ENCODE results near the gene NCOR1. TPM values are rescaled to one million over a fixed set of nuclear protein-coding genes. Genes with fewer than 3 reads are reported as not detected.

The NCOR1 gene
- polyA plus RNA-seq, 1 of the 3 experiments (the other 2 are of a cell fraction): 42.1 TPM

DNA sequence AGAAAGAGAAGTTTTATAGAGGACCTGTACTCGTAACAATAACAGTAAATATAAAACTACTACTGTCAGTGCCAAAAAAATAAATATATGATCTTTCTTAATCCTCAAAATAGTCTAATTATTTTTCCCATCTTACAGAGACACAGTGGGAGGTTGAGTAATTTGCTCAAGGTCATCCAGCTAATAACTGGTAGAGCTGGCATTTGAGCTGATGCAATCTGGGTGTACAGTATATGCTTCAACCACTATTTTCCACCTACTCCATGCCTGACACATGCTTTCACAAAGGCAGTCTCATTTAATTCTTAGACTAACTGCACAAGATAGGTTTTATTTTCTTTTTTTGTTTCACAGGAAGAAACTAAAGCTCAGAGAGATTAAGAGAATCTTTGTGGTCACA lies 35.3 kb upstream of the NCOR1 start:
- Histone ChIP-seq H3K27me3 (ENCODE audit: insufficient read depth) (no peaks in the 10 kb centered on the region), H3K4me3 (ENCODE audit: low read depth in 2 of 2, low read length in 1 of 2) (no peak overlapping the region), H3K4me1 (ENCODE audit: control insufficient read depth in 1 of 2, insufficient read depth in 2 of 2, low read depth in 1 of 2, low read length in 1 of 2) (no peaks in the 10 kb centered on the region), H2AFZ (ENCODE audit: low read depth) (no peak overlapping the region), H3K9me2 (no peaks in the 10 kb centered on the region), H4K20me1 (ENCODE audit: insufficient read depth) (no peaks in the 10 kb centered on the region), H3K79me2 (ENCODE audit: insufficient read depth) (no peaks in the 10 kb centered on the region), H3K36me3 (replicated peaks in 1 of 2; ENCODE audit: control insufficient read depth in 1 of 2, insufficient read depth in 2 of 2, low read length in 1 of 2) (no peaks in the 10 kb centered on the region), H3K9me3 (no peaks in the 10 kb centered on the region), H3F3A (replicated peaks; ENCODE audit: insufficient read depth) (no peaks in the 10 kb centered on the region), H3K27ac (ENCODE audit: low read depth in 2 of 2, low read length in 1 of 2) (no peak overlapping the region; a peak in 1 of 4 replicates), H3K9ac (no peak overlapping the region), H3K4me2 (no peak overlapping the region)
- no peak for DNase-seq
- WGBS (ENCODE audit: low lambda C conversion rate): 97% methylated on average over 1 of the region's 1 CpG
- CTCF ChIA-PET: no interaction called here
- TF ChIP-seq, protein P1, sequence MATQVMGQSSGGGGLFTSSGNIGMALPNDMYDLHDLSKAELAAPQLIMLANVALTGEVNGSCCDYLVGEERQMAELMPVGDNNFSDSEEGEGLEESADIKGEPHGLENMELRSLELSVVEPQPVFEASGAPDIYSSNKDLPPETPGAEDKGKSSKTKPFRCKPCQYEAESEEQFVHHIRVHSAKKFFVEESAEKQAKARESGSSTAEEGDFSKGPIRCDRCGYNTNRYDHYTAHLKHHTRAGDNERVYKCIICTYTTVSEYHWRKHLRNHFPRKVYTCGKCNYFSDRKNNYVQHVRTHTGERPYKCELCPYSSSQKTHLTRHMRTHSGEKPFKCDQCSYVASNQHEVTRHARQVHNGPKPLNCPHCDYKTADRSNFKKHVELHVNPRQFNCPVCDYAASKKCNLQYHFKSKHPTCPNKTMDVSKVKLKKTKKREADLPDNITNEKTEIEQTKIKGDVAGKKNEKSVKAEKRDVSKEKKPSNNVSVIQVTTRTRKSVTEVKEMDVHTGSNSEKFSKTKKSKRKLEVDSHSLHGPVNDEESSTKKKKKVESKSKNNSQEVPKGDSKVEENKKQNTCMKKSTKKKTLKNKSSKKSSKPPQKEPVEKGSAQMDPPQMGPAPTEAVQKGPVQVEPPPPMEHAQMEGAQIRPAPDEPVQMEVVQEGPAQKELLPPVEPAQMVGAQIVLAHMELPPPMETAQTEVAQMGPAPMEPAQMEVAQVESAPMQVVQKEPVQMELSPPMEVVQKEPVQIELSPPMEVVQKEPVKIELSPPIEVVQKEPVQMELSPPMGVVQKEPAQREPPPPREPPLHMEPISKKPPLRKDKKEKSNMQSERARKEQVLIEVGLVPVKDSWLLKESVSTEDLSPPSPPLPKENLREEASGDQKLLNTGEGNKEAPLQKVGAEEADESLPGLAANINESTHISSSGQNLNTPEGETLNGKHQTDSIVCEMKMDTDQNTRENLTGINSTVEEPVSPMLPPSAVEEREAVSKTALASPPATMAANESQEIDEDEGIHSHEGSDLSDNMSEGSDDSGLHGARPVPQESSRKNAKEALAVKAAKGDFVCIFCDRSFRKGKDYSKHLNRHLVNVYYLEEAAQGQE (IDR thresholded peaks at IDR 0.05; ENCODE audit: low read depth, low read length): no peak
- TF ChIP-seq SIN3A (IDR thresholded peaks at IDR 0.05; ENCODE audit: borderline replicate concordance, low read depth, low read length) (no peak), RFX5 (IDR thresholded peaks at IDR 0.05; ENCODE audit: low read length) (no peak), RCOR1 (IDR thresholded peaks at IDR 0.05; ENCODE audit: low read length) (no peak), TAF1 (IDR thresholded peaks at IDR 0.05; ENCODE audit: borderline replicate concordance, low read depth, low read length) (no peak), TCF12 (IDR thresholded peaks at IDR 0.05) (no peak)
- POLR2A ChIA-PET: no interaction called here

GRCh38 chr17:16247586-16247984 lies 32.3 kb upstream of the NCOR1 start:
- Histone ChIP-seq H3K27me3 (ENCODE audit: insufficient read depth) (no peaks in the 10 kb centered on the region), H4K20me1 (ENCODE audit: insufficient read depth) (no peaks in the 10 kb centered on the region), H3K9me3 (no peaks in the 10 kb centered on the region), H3K79me2 (ENCODE audit: insufficient read depth) (0 out of 2 replicates have a peak, but pooled peaks cover 4% of the 10 kb centered on the region), H3K27ac (ENCODE audit: low read depth in 2 of 2, low read length in 1 of 2) (no peak overlapping the region), H3F3A (replicated peaks; ENCODE audit: insufficient read depth) (no peaks in the 10 kb centered on the region), H3K36me3 (replicated peaks in 1 of 2; ENCODE audit: control insufficient read depth in 1 of 2, insufficient read depth in 2 of 2, low read length in 1 of 2) (no peaks in the 10 kb centered on the region), H3K4me3 (ENCODE audit: low read depth in 2 of 2, low read length in 1 of 2) (no peak overlapping the region), H3K4me1 (ENCODE audit: control insufficient read depth in 1 of 2, insufficient read depth in 2 of 2, low read depth in 1 of 2, low read length in 1 of 2) (peaks cover 0 to 2% of the 10 kb centered on the region in 2 experiments; a peak in 1 of 4 replicates), H3K9me2 (no peaks in the 10 kb centered on the region), H3K9ac (no peak overlapping the region), H3K4me2 (no peak overlapping the region), H2AFZ (ENCODE audit: low read depth) (no peak overlapping the region)
- ChIA-PET CTCF (interaction anchor here (0.7 kb wide), 1 partner anchor 116 kb away, joined by 4 read pairs; no protein-coding TSS in a partner anchor), POLR2A (no interaction called here)
- no peak for DNase-seq
- 97% methylated on average over 7 of the region's 7 CpGs for WGBS (ENCODE audit: low lambda C conversion rate)
- TF ChIP-seq ELF1 (IDR thresholded peaks at IDR 0.05) (no peak), RFX5 (IDR thresholded peaks at IDR 0.05; ENCODE audit: low read length) (no peak), USF2 (IDR thresholded peaks at IDR 0.05; ENCODE audit: borderline replicate concordance, low read depth, low read length) (no peak), PBX3 (IDR thresholded peaks at IDR 0.05) (no peak), RXRA (IDR thresholded peaks at IDR 0.05; ENCODE audit: borderline replicate concordance, low read depth) (no peak), POLR2AphosphoS5 (IDR thresholded peaks at IDR 0.05; ENCODE audit: low read depth, low read length) (no peak), RAD21 (IDR thresholded peaks at IDR 0.05; ENCODE audit: low read length) (no peak), CHD2 (IDR thresholded peaks at IDR 0.05; ENCODE audit: low read length, partially characterized antibody) (no peak), TAF1 (IDR thresholded peaks at IDR 0.05; ENCODE audit: borderline replicate concordance, low read depth, low read length) (no peak), GATA2 (CRISPR knock-in tag; IDR thresholded peaks at IDR 0.05) (no peak), FOXM1 (IDR thresholded peaks at IDR 0.05; ENCODE audit: low read depth) (no peak), RCOR1 (IDR thresholded peaks at IDR 0.05; ENCODE audit: low read length) (no peak), EP300 (IDR thresholded peaks at IDR 0.05; ENCODE audit: borderline replicate concordance in 1 of 2, low read depth in 1 of 2, low read length in 1 of 2) (no peak), YY1 (IDR thresholded peaks at IDR 0.05; ENCODE audit: low read depth) (no peak), EZH2phosphoT487 (IDR thresholded peaks at IDR 0.05; ENCODE audit: borderline replicate concordance, low read depth) (no peak)
- TF ChIP-seq, protein P2, sequence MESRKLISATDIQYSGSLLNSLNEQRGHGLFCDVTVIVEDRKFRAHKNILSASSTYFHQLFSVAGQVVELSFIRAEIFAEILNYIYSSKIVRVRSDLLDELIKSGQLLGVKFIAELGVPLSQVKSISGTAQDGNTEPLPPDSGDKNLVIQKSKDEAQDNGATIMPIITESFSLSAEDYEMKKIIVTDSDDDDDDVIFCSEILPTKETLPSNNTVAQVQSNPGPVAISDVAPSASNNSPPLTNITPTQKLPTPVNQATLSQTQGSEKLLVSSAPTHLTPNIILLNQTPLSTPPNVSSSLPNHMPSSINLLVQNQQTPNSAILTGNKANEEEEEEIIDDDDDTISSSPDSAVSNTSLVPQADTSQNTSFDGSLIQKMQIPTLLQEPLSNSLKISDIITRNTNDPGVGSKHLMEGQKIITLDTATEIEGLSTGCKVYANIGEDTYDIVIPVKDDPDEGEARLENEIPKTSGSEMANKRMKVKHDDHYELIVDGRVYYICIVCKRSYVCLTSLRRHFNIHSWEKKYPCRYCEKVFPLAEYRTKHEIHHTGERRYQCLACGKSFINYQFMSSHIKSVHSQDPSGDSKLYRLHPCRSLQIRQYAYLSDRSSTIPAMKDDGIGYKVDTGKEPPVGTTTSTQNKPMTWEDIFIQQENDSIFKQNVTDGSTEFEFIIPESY (IDR thresholded peaks at IDR 0.05; ENCODE audit: borderline replicate concordance, low read depth): no peak
- TF ChIP-seq, protein P3, sequence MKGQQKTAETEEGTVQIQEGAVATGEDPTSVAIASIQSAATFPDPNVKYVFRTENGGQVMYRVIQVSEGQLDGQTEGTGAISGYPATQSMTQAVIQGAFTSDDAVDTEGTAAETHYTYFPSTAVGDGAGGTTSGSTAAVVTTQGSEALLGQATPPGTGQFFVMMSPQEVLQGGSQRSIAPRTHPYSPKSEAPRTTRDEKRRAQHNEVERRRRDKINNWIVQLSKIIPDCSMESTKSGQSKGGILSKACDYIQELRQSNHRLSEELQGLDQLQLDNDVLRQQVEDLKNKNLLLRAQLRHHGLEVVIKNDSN (IDR thresholded peaks at IDR 0.05; ENCODE audit: borderline replicate concordance, low read depth): no peak
